PFSK-1 (cell line): ENCODE measurements around the gene CA4.

Experiments used
- POLR2AphosphoS5 ChIP-seq: IDR thresholded peaks from 2 replicates; pipeline ENCODE4 v1.6.1; 2012; ENCODE audit warnings: low read depth, mild to moderate bottlenecking, control low read depth, low read length, moderate library complexity
- SIN3A ChIP-seq: IDR thresholded peaks from 2 replicates; pipeline ENCODE4 v1.6.1; 2012; ENCODE audit warnings: mild to moderate bottlenecking, low read length, moderate library complexity, borderline replicate concordance; ENCODE audit not compliant: insufficient read depth

DNA sequence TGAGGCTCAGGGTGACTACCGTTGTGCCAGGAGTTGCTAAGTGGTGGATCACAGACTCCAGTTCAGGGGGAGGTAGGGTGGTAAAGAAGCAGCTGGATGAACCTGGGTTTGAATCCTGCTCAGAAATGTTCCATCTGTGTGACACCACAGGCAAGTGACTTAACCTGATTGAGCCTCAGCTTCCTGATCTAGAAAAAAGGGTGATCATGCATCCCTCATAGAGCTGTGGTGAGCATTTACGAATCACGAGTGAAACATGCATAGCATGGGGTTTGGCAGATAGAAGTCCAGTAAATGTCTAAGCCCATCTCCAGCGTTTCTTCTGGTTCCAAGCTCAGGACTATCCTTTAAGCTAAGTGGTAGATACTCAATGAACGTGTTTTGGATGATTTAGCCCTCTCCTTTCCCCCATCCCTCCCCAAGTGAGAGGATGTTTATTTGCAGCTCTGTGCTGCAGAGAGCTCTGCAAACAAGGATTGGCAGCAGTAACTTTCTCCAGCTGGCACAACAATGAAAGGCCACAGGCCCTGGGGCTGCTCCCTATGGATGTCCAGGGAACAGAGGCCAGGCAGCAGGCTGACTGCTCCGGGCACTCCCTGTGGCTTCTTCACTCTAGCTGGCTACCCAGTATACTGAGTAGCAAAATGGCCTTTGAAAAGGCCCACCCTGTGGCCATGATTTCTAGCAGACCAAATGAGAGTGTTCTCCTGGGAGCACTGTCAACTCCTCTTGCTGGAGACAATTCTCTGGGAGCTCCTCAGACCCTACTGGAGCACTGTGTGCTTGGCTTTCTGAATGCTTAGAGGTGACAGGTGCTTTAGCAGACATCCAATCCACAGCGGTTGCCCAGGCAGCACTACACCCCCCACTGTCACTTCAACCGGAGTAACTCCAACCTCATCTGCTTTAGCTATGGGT lies 21.3 kb downstream of the CA4 start:
- TF ChIP-seq POLR2AphosphoS5: no peak
- no peak for TF ChIP-seq SIN3A
